Measurements from ENCODE around the gene TBL1XR1.

The TBL1XR1 gene

DNA sequence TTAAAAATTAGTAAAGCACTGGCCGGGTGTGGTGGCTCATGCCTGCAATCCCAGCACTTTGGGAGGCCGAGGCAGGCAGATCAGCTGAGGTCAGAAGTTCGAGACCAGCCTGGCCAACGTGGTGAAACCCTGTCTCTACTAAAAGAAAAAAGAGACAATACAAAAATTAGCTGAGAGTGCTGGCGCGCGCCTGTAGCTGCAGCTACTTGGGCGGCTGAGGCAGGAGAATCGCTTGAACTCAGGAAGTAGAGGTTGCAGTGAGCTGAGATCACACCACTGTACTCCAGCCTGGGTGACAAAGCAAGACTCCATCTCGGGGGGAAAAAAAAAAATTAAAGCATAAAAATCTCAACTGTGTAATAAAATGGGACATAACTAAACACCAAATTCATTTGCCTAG is 58.1 kb downstream of the TBL1XR1 start:
- peak; percentile 32 to 51 for DNase-seq

DNA sequence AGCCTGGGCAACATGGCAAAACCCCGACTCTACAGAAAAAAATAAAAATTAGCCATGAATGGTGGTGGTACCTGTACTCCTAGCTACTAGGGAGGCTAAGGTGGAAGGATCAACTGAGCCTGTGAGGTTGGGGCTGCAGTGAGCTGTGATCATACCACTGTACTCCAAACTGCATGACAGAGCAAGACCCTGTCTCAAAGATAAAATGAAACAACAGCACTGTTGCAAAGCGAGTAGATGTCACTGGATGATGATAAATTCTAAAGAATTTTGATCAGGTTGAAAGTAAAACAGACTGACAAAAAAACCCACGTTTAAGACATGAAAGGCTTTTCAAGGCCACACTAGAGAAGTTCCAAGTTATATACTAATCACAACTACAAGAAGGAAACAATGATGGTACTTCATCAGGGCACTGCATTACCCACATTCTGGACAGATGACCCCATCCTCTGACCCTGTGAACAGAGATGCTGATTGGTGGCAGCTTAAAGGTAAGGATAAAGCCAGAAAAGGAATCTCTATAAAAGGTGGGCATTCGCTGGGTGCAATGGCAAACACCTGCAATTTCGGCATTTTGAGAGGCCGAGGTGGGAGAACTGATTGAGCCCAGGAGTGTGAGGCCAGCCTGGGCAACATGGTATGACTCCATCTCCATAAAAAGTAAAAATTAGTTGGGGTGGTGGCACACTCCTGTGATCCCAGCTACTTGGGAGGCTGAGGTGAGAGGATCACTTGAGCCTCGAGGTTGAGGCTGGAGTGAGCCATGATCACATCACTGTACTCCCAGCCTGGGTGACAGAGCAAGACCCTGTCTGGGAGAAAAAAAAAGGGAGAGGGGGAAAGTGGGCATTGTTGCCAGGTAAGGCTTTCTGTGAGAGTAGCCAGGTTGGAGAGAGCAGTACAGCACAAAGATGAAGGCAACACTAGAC is 59.2 kb downstream of the TBL1XR1 start:
- no peak for DNase-seq

DNA sequence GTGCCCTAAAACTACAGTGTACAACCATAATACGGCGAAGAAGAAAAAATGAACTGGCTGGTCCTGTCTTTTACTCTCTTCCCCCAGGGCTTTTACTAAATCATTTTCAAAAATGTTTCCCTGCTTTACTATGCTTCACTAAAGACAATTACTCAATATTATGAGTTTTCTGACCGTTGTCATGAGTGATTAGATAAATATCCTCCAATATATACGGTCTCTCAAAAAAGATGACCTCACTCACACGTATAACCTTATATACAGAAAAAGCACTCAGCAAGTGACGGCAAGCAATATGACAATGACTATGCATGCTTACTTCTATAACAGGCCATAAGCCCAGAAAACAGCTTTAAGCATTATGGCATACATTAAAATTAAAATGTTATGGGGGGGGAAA is 60.5 kb downstream of the TBL1XR1 start:
- DNase-seq, result no peak

DNA sequence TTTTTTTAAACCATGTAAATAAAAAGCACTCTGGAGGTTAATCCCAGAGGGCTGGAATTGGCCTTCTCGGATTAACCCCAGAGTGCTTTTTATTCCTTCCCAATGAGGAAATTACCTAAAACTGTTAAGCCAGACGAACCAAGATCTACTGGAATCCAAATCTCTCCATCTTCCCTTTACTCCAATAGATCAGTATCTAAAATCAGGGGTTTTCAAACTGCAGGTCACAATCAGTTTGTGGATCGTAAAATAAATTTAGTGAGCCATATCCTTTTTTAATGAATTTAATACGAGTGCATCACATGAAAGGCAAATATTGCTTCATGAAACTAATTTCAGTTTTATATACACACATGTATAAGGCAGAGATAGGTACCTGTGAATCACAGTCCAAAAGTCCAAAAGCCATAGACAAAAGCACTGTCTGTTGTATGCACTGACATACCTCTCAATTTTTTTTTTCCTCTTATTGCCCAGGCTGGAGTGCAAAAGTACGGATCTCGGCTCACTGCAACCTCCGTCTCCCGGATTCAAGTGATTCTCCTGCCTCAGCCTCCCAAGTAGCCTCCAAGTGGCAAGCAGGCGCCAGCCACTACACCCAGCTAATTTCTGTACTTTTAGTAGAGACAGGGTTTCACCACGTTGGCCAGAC is 61.3 kb downstream of the TBL1XR1 start:
- no peak for DNase-seq

DNA sequence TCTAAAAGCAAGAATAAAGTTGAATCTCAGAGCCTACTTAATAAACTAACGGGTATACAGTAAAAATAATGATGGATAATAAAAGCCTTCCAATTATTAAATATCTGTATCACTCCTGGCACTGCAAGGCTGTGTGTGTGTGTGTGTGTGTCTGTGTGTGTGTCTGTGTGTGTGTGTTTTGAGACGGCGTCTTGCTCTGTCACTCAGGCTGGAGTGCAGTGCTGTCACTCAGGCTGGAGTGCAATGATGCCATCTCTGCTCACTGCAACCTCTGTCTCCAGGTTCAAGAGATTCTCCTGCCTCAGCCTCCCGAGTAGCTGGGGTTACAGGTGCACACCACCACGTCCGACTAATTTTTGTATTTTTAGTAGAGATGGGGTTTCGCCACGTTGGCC is 62.5 kb downstream of the TBL1XR1 start:
- no peak for DNase-seq

DNA sequence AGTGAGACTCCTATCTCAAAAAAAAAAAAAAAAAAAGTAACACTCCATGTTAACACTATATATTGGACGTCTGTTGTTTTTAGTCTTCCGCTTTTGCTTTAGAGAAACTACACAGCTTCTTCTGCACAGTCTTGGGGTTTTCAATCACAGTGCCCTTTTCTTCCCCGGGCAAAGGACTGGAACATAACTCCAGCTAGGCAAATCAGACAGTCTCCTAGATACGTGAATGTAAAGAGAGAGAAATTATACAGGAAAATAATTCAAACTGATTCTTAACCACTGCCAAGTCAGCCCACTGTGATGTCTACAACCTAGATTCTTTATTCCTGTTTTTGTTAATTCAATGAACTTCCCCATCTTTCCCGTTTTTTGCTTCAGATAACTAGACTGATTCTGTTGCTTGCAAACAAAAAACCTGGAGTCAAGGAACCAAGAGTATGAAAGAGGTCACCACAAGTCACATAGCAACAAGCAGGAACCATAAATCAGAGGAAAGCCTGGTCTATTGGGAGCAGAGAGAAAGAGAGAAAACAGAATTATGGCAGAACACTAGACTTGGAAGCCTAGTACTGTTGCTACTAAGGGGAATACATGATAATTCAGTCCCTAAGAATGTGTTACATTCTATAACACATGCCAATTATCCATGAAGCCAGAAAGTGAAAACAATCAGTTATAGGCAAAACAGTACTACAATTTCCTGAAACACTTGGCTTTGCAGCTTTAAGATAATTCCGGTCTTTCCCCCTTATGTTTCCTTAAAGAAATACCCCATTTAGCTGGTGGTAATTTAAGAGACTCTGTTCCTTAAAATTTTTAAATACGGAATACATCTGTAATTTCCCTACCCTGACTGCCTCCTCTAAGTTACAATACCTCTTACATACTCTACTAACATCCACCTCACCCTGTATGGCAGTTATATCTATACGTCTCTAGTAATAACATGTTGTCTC is 63.1 kb downstream of the TBL1XR1 start:
- no peak for DNase-seq

DNA sequence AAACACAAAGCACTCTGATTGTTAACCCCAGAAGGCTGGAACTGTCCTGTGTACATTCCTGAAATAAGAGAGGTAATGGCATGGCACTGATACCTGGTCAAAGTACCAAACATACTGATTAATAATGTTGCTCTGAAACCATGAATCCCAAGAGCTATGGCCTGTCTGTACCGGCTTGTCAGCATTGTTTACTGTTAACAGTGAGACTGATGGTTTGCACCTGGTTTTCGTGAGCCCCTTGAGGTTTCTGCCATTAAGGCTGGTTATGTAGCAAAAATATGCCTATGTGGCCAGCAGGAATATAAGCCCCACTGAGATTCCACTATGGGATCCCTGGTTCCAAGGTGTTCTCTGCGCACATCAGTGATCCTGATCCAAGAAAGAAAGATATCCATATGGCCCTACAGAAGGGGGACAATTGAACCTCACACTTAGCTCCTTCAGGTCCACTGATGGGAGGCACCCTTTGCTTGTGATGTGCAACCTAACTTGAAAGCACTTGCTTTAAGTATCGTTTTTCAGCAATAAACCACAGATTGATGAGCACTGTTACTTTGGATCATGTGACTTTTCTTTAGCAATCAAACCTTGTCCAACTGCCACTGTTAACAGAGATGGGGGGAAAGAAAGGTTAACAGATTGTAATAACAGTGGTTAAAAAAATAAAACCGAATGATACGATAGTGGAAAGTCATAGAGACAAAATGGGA is 65.2 kb downstream of the TBL1XR1 start:
- no peak for DNase-seq

DNA sequence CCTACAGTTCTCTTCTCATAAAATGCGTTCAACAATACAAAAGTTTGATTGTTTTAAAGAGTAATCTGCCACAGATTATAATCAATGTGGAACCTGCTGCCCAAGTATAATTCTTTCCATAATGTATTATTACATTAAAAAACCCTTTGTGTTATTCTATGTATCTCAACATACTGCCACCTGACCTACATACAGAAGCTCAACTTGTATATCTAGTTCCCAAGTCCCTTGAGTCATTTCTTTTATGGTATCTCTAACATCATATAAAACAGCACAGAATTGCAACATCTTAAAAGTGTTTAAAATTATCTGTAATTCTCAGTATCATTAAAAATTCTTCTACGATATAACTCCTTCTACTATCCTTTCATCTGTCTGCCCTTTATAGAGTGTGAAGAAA is 70.3 kb downstream of the TBL1XR1 start:
- DNase-seq, result no peak

DNA sequence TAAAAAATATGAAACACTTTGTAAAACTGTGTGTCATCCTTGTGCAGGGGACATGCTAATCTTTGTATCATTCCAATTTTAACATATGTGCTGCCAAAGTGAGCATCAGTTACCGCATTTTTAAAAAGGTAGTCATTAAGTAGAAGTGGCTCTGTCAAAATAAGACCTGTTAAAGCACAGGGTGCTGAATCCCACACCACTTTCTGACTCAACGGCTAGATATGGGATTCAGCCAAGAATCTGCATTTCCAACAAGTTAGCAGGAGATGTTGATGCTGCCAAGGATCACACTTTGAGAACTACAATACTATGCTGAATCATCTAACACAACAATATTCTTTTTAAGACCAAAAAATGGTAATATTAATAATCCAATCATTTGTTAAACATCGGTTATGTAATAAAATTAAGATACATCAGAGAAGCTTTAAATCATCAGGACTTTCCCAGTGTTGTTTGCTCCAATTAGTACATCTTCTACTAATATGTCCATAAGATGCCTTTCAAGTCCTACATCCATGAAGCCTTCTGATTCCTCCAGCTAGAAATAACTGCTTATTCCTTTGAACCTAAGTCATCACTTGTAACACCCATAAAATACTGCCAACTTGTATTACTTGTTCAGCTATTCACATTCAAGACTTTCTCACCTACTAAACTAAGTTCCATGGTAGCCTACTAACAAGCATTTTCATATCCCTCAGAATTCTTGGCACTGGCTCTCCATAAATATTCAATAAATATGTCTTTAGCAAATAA is 71.1 kb downstream of the TBL1XR1 start:
- no peak for DNase-seq

DNA sequence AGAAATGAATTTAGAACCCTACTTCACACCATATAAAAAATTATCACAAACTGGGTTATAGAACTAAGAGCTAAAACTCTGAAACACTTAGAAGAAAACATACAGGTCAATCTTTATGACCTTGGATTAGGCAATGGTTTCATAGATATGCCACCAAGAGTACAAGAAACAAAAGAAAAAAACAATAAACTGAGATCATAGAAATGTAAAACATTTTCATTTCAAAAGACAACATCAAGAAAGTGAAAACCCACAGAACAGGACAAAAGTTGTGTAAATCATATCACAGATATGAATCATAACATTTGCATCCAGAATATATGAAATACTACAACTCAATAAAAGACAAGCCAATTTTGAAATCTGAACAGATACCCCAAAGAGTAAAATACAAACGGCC is 72.4 kb downstream of the TBL1XR1 start:
- DNase-seq, result no peak

DNA sequence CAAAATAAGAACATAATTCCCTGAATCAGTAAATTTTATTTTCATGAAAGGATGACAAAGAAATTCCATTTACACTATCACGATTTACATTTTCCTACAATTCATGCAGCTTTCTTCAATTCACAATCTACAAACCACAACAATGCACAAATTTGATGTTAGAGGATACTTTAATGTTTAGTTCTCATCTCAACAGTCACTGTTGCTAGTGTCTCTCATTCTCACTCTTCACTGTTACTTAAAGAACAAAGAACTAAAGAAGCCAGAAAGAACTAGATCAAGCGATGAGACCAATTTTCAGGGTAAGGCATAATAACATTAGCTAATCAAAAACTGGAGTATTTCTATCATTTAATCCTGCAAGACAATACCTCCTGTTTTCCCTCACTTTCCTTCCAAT is 73.5 kb downstream of the TBL1XR1 start:
- DNase-seq, result no peak

DNA sequence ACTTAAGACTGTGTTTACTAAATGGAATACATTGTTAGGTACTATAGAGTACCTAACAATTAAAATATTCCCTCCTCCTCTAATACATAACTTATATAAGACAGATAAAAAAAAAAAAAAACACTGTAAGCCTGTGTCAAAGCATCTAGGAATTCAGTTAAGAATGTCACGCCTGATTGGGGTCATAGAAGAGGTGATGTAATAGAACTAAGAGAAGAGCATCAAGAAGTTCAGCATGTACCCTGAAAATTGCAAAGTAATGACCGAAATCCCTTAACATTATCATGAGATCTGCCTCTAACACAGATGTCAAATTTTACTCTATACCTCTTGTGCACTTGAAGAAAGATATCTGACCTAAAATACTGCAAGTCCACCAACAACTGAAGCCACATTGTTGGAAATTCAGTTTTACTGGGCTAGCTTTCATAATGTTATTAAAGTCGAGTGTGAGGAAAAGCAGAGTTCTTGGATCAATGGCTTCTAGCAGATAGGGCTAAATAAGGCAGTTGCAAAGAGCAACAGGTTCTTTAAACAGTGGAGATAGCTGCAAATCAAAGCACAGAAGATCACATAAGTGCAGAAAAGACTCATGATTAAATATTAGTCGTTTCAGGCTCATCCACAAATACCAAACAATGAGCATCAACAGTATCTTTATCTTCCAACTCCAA is 75.0 kb downstream of the TBL1XR1 start:
- no peak for DNase-seq

DNA sequence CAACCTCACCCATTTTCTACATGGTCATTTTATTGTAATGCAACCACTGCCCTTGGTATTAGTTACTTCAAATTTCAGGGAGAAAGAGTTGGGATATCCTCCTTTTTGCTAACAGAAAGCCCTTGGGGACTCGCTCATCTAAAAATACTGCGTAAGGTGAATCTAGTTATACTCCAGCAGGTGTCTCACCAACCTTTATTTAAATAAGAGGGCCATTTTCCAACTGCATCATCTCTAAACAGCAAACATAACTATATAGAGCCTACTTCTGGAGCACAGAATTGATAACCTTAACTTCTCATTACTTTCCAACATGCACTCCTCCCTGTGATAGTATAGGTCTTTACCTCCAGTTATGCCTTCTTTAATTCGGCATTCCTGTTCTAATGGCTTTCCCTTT is 77.5 kb downstream of the TBL1XR1 start:
- peak in 1 of 2 donors; percentile 15 for DNase-seq

DNA sequence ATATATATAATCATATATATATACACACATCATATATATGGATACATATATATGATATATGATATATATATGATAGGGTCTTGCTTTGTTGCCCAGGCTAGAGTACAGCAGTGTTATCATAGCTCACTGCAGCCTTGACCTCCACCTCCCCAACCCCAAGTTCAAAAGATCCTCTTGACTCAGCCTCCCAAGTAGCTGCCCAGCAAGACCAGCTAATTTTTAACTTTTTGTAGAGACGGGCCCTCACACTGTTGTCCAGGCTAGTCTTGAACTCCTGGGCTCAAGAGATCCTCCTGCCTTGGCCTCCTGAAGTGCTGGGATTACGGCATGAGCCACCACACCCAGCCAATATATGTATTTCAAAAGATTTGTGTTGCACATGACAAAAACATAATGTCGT is 83.0 kb downstream of the TBL1XR1 start:
- DNase-seq, result no peak

DNA sequence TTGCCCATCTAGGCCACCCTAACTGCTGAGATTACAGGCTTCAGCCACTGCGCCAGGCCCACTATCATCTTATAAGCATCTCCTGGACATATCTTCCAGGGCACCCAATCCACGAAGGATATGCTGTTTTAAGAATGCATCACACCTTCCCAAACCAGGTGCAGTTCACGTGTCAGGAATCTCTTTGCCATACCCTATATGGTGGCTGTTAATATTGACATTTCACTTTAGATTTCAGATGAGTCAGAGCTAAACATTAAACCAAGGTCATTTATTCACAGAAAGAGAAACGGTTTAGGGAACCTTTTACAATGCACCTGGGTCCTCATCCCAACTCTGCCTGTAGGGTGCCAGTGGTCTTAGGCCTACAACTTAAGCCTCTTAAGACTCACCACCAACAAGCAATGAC is 85.7 kb downstream of the TBL1XR1 start:
- DNase-seq, result no peak

DNA sequence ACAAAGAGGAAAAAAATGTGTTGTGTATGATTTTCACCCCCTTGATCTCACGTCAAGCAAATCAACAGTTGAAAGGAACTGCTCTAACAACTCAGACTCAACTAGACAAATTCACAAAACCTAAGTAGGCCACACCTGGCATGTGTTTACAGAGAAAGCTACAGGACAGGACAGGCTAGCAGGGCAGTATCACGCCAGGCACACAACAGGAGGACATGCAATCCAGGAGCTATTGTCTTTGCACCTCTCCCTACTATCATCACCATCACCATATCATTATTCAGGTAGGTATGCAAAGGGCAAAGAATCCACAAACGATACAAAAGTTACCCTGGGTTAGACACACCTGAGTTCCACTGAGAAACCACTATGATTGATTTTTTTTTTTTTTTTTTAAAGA is 86.4 kb downstream of the TBL1XR1 start:
- no peak for DNase-seq

DNA sequence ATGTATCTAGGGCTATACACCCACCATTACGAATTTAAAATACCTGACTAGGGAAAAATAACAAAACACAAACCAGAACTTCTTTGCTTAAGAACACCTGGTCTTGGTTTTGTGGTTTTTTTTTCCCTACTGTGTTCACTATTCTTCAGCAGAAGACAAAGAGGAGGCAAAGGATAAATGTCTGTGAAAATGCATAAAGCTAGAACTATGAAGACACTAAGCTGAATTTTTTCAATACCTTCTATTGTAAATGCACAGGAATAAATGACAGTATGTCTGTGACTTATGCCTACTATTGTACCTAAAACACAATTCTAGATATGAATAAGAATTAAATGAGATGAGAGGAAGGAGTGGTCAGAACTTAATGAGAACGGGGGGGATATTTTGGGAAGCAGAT is 86.9 kb downstream of the TBL1XR1 start:
- no peak for DNase-seq

DNA sequence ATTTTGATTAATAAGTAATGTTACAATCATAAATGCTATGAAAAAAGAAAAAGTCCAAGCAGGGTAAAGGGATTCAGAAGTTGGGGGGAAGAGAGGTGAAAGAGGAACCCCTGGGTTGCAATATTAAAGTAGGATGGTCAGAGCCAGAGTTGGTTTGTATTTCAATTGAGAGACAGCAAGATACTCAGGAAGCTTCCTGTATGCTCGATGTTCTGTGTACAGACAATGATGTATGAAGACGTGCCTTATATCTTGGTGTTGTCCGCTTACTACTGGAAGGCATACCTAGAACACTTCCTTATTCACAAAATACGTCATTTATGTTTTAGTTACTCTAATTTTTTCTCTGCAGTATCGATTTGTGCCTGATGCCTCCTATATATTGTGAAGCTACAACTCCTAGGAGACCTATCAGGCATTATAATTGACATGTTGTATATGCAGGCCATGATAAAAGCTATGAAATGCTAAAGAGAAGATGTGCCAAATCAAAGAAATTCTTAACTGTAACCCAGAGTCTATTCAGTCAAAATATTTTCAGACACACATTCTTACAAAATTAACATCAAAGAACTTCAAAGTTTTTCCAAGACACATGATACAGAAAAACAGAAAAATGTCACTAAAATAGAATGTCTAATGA is 87.5 kb downstream of the TBL1XR1 start:
- peak; percentile 1 to 21 for DNase-seq

DNA sequence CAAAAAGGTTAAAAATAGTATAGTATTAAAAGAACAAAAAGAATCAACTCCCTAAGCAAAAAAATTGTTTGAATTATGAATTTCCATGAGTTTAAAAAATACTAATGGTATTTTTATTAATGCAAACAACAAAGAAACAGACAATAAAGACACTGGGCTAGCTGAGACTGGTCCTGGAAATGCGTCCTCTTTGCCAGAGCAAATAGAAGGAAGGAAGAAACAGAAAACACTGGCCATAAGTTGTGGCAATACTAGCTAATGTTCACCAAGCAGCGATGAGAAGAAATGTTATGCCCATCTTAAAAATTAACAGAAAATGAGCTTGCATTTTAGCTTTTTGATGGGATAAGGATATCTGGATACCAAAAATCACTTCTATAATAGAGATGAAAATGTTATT is 88.6 kb downstream of the TBL1XR1 start:
- DNase-seq, result no peak

DNA sequence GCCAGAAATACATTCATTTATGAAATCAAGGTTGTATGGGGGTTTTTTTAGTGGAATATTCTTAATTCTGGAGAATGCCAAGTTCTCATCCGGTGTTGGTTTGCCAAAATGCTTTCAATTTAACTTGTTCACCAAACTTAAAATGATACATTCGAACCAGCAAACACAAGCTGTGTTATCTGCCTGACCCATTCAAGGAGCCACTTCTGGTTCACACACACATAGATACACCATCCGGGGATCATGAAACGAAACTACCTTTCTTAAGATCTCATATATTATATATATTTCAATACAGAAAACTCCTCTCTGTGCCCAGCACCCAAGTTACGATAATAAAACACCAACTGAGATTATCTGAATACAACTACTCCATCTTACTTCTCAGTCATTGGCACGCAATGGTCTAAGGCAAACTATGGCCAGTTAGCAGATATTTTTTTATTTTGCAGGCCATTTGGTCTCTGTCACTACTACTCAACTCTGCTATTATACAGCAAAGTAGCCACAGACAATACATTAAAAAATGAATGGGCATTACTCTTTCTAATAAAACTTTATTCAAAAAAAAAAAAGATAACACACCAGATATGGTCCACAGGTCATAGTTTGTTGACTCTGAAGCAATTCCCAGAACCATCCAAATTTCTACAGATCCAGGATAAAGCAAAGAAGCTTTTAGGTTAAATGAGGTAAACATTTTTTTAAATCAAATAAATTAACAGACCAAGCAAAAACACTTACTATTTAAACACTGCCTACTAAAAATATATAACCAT is 89.6 kb downstream of the TBL1XR1 start:
- no peak for DNase-seq

All from CD4-positive, alpha-beta T cell treated with Interleukin-1 beta for 1 hour (primary cell).